RWPE2 (cell line): ENCODE data around the gene CSRNP3.

Source experiments
- ATAC-seq: fragments of 200-7000 bp; cut with Tn5 transposase; 3 replicates; pipeline ENCODE4 v1.9.1; 2021; ENCODE audit warnings: low read depth
- DNase-seq: peaks from one replicate; pipeline ENCODE4 v3.0.0-alpha.2; 2020; ENCODE audit warnings: low spot score
- H3K27ac ChIP-seq: fragments of 450-650 bp; 2 replicates; pipeline ENCODE4 v1.5.1; 2017; ENCODE audit warnings: mild to moderate bottlenecking; ENCODE audit not compliant: poor library complexity, severe bottlenecking
- H3K27me3 ChIP-seq: fragments of 250-450 bp; sonication (Bioruptor Pico); 2 replicates; pipeline ENCODE4 v1.5.1; 2021; ENCODE audit warnings: mild to moderate bottlenecking, moderate library complexity; ENCODE audit not compliant: insufficient read depth, poor library complexity, severe bottlenecking
- H3K36me3 ChIP-seq: fragments of 250-450 bp; sonication (Bioruptor Pico); 2 replicates; pipeline ENCODE4 v1.5.1; 2020; ENCODE audit warnings: low read depth, mild to moderate bottlenecking, moderate library complexity
- H3K4me1 ChIP-seq: fragments of 250-450 bp; sonication (Bioruptor Pico); 2 replicates; pipeline ENCODE4 v1.5.1; 2021; ENCODE audit warnings: mild to moderate bottlenecking, moderate library complexity; ENCODE audit not compliant: insufficient read depth, poor library complexity, severe bottlenecking
- H3K4me3 ChIP-seq: fragments of 250-450 bp; sonication (Bioruptor Pico); 2 replicates; pipeline ENCODE4 v1.5.1; 2021; ENCODE audit warnings: mild to moderate bottlenecking, moderate library complexity; ENCODE audit not compliant: severe bottlenecking
- H3K9me3 ChIP-seq: fragments of 250-450 bp; sonication (Bioruptor Pico); 2 replicates; pipeline ENCODE4 v1.5.1; 2021; ENCODE audit warnings: mild to moderate bottlenecking, moderate library complexity; ENCODE audit not compliant: severe bottlenecking
- CTCF ChIP-seq: fragments of 450-650 bp; IDR thresholded peaks from one replicate; pipeline ENCODE4 v1.5.1; 2017; ENCODE audit warnings: mild to moderate bottlenecking, moderate library complexity; ENCODE audit not compliant: poor library complexity, severe bottlenecking

CSRNP3 gene

GRCh38 chr2:165621086-165621560 lies 151.6 kb downstream of the CSRNP3 start:
- Histone ChIP-seq H3K4me3 (no peak overlapping the region), H3K4me1 (no peaks in the 10 kb centered on the region), H3K27ac (no peak overlapping the region), H3K9me3 (no peaks in the 10 kb centered on the region), H3K36me3 (no peaks in the 10 kb centered on the region), H3K27me3 (no peaks in the 10 kb centered on the region)
- TF ChIP-seq CTCF = no peak
- DNase-seq = no peak
- no peak for ATAC-seq

- Histone ChIP-seq H3K27ac (no peak overlapping the region), H3K4me1 (no peaks in the 10 kb centered on the region), H3K4me3 (no peak overlapping the region), H3K27me3 (no peaks in the 10 kb centered on the region), H3K36me3 (no peaks in the 10 kb centered on the region), H3K9me3 (no peaks in the 10 kb centered on the region)
- ATAC-seq (no peak), DNase-seq (no peak)
- no peak for TF ChIP-seq CTCF
Observed at GRCh38 chr2:165623161-165623560, 153.7 kb downstream of the CSRNP3 start.

- ATAC-seq = no peak
- no peaks in the 10 kb centered on the region for H3K9me3 ChIP-seq
Observed at GRCh38 chr2:165623783-165624469, 154.4 kb downstream of the CSRNP3 start.

GRCh38 chr2:165624470-165624800 lies 154.9 kb downstream of the CSRNP3 start:
- no peak for TF ChIP-seq CTCF
- no peak overlapping the region for H3K27ac ChIP-seq
- H3K36me3 ChIP-seq = no peaks in the 10 kb centered on the region
- no peaks in the 10 kb centered on the region for H3K27me3 ChIP-seq
- H3K4me3 ChIP-seq = no peak overlapping the region
- no peaks in the 10 kb centered on the region for H3K4me1 ChIP-seq
- DNase-seq (no peak), ATAC-seq (no peak)
- no peaks in the 10 kb centered on the region for H3K9me3 ChIP-seq

More at GRCh38 chr2:165623783-165624469, 154.4 kb downstream of the CSRNP3 start:
- Histone ChIP-seq H3K4me3 (no peak overlapping the region), H3K27ac (no peak overlapping the region), H3K27me3 (no peaks in the 10 kb centered on the region), H3K4me1 (no peaks in the 10 kb centered on the region), H3K36me3 (no peaks in the 10 kb centered on the region)
- DNase-seq = no peak
- TF ChIP-seq CTCF = no peak

GRCh38 chr2:165627470-165627869 lies 158.0 kb downstream of the CSRNP3 start:
- no peaks in the 10 kb centered on the region for H3K9me3 ChIP-seq
- no peak overlapping the region for H3K27ac ChIP-seq
- no peaks in the 10 kb centered on the region for H3K27me3 ChIP-seq
- H3K36me3 ChIP-seq = no peaks in the 10 kb centered on the region
- no peak overlapping the region for H3K4me3 ChIP-seq
- DNase-seq (no peak), ATAC-seq (peak; percentile 41; the same call in 2 of the 3 replicates)
- no peak for TF ChIP-seq CTCF
- no peaks in the 10 kb centered on the region for H3K4me1 ChIP-seq
